Endothelial cell of umbilical vein (primary cell): ENCODE measurements around the gene CCT8. TPM values are rescaled to one million over a fixed set of nuclear protein-coding genes. Genes with fewer than 3 reads are reported as not detected.

Source experiments
- BruUV-seq: library from RNA; stranded (reverse); fragments of 400-500 nt; replicated peaks from 2 replicates; lab custom pipeline; 2021; lab: Mats Ljungman, UMichigan
- CTCF ChIA-PET: fragments of 300-600, 350-600 bp; sonication (Branson Sonifier 250); formaldehyde crosslinking; loops from one replicate; lab custom pipeline; 2021; ENCODE audit warnings: antibody characterized with exemption, inconsistent platforms; lab: Charles Lee
- POLR2A ChIA-PET: fragments of 300-600, 350-600 bp; sonication (Branson Sonifier 250); formaldehyde crosslinking; loops from one replicate; lab custom pipeline; 2021; ENCODE audit warnings: antibody characterized with exemption, inconsistent platforms; lab: Charles Lee
- DNase-seq: peaks from one replicate; pipeline ENCODE4 v3.0.0-alpha.2; 2011; ENCODE audit warnings: low read depth, low spot score
- FAIRE-seq: peaks from 2 replicates; lab custom pipeline; 2011; peaks lifted over from hg19 to GRCh38; lab: Jason Lieb, UNC
- H2AFZ ChIP-seq: 2 replicates; pipeline ENCODE4 v1.6.0; 2012; ENCODE audit warnings: low read depth, low read length, control low read depth, inconsistent platforms
- H3K27ac ChIP-seq: 2 replicates; pipeline ENCODE4 v1.5.1; 2011; ENCODE audit warnings: low read depth, mild to moderate bottlenecking, control low read depth, low read length, moderate library complexity; ENCODE audit not compliant: insufficient read depth
- H3K27me3 ChIP-seq, 2 experiments: 2 replicates each; pipeline versions ENCODE4 v1.6.0 to v1.6.1; 2011; ENCODE audit warnings: low read length in 2 of 2, mixed read lengths in 1 of 2; ENCODE audit not compliant: control insufficient read depth in 2 of 2, insufficient read depth in 2 of 2
- H3K36me3 ChIP-seq, 2 experiments: 2 replicates in 1 of 2; 3 replicates in 1 of 2; pipeline ENCODE4 v1.5.1; 2011; ENCODE audit warnings: low read length in 2 of 2, mild to moderate bottlenecking in 1 of 2, moderate library complexity in 1 of 2; ENCODE audit not compliant: control insufficient read depth in 2 of 2, insufficient read depth in 2 of 2; ENCODE audit errors: extremely low read depth in 1 of 2
- H3K4me1 ChIP-seq: 3 replicates; pipeline ENCODE4 v1.5.1; 2011; ENCODE audit warnings: mild to moderate bottlenecking, low read length; ENCODE audit not compliant: control insufficient read depth, insufficient read depth; ENCODE audit errors: extremely low read depth
- H3K4me2 ChIP-seq: 2 replicates; pipeline ENCODE4 v1.6.1; 2011; ENCODE audit warnings: low read length, control low read depth, mixed read lengths; ENCODE audit not compliant: insufficient read depth
- H3K4me3 ChIP-seq, 3 experiments: fragments of 200-600 bp in 1 of 3; sonication (generic), shearing (Covaris generic) in 1 of 3; replicated peaks in 1 of 3; 2 replicates each; pipeline ENCODE4 v1.5.1; 2011 to 2016; ENCODE audit warnings: control low read depth in 3 of 3, low read length in 3 of 3, mild to moderate bottlenecking in 2 of 3, inconsistent platforms in 1 of 3, low read depth in 1 of 3, moderate library complexity in 1 of 3; ENCODE audit not compliant: insufficient read depth in 1 of 3
- H3K79me2 ChIP-seq: 2 replicates; pipeline ENCODE4 v1.6.0; 2012; ENCODE audit warnings: low read length, inconsistent platforms; ENCODE audit not compliant: control insufficient read depth, insufficient read depth
- H3K9ac ChIP-seq: replicated peaks from 2 replicates; pipeline ENCODE3; 2011; ENCODE audit warnings: low read length, control low read depth; ENCODE audit not compliant: insufficient read depth; ENCODE audit errors: extremely low read depth
- H3K9me1 ChIP-seq: replicated peaks from 3 replicates; pipeline ENCODE4 v1.6.0; 2011; ENCODE audit warnings: mild to moderate bottlenecking, low read length; ENCODE audit not compliant: control insufficient read depth, insufficient read depth; ENCODE audit errors: extremely low read depth
- H3K9me3 ChIP-seq: replicated peaks from 2 replicates; pipeline ENCODE4 v1.5.1; 2012; ENCODE audit warnings: low read length, inconsistent platforms; ENCODE audit not compliant: control insufficient read depth, insufficient read depth
- H4K20me1 ChIP-seq: replicated peaks from 2 replicates; pipeline ENCODE3; 2011; ENCODE audit warnings: mild to moderate bottlenecking, low read length; ENCODE audit not compliant: control insufficient read depth, insufficient read depth; ENCODE audit errors: extremely low read depth
- CTCF ChIP-seq, 2 donors: IDR thresholded peaks; 1 replicate in 1 of 2; 2 replicates in 1 of 2; pipeline ENCODE4 v1.5.1; 2011; ENCODE audit warnings: low read length in 2 of 2, mild to moderate bottlenecking in 2 of 2, moderate library complexity in 2 of 2, control low read depth in 1 of 2, inconsistent platforms in 1 of 2, low read depth in 1 of 2; ENCODE audit not compliant: insufficient read depth in 1 of 2; ENCODE audit errors: extremely low read depth in 1 of 2
- EZH2 ChIP-seq: IDR thresholded peaks from 2 replicates; pipeline ENCODE4 v1.6.1; 2012; ENCODE audit warnings: borderline replicate concordance, low read depth, mild to moderate bottlenecking, moderate library complexity, low read length, inconsistent platforms; ENCODE audit not compliant: severe bottlenecking
- FOS ChIP-seq: IDR thresholded peaks from 2 replicates; pipeline ENCODE4 v1.6.1; 2011; ENCODE audit warnings: mild to moderate bottlenecking, low read length, moderate library complexity, borderline replicate concordance; ENCODE audit not compliant: insufficient read depth
- GATA2 ChIP-seq: IDR thresholded peaks from 2 replicates; pipeline ENCODE4 v1.7.0; 2011; ENCODE audit warnings: low read depth, mild to moderate bottlenecking, moderate library complexity, mixed read lengths, low read length; ENCODE audit not compliant: insufficient read length, insufficient read depth
- JUN ChIP-seq: IDR thresholded peaks from 2 replicates; pipeline ENCODE4 v1.6.1; 2011; ENCODE audit warnings: borderline replicate concordance, low read depth; ENCODE audit not compliant: insufficient read length, insufficient read depth
- MAX ChIP-seq: IDR thresholded peaks from 2 replicates; pipeline ENCODE4 v1.6.1; 2011; ENCODE audit not compliant: insufficient read depth, insufficient read length
- MYC ChIP-seq: IDR thresholded peaks from one replicate; pipeline ENCODE4 v1.6.1; 2011; ENCODE audit warnings: mild to moderate bottlenecking, low read depth, low read length
- POLR2A ChIP-seq: IDR thresholded peaks from 2 replicates; pipeline ENCODE4 v1.6.1; 2012; ENCODE audit warnings: low read depth, mild to moderate bottlenecking, control low read depth, low read length
- POLR2AphosphoS5 ChIP-seq: IDR thresholded peaks from 2 replicates; pipeline ENCODE4 v1.6.1; 2012; ENCODE audit warnings: low read depth, mild to moderate bottlenecking, control low read depth, low read length, moderate library complexity; ENCODE audit not compliant: insufficient read depth
- dilution Hi-C: fragments of 300-500 bp; cut with MboI; formaldehyde crosslinking; loops from one replicate; pipeline ENCODE4 v1.15.0; 2019; ENCODE audit warnings: low sequenced_read_pairs; ENCODE audit not compliant: extremely low pct_ligation_motif_present
- intact Hi-C: fragments of 100-400 bp; cut with micrococcal nuclease; formaldehyde crosslinking; loops from one replicate; pipeline ENCODE4 v1.10.0; 2022
- polyA plus RNA-seq, 4 experiments: library from polyadenylated mRNA; depleted of rRNA in 3 of 4; stranded (reverse) in 3 of 4; unstranded in 1 of 4; fragments of >200 nt; gene quantifications; 2 replicates each; pipeline versions ENCODE4 v1.2.1 to v1.2.3, GENCODE V29; 2011 to 2012; ENCODE audit warnings: missing spikeins in 1 of 4
- total RNA-seq: library from RNA; stranded (reverse); gene quantifications from 2 replicates; pipeline ENCODE4 v1.2.3, GENCODE V29; 2021

The CCT8 gene
- total and polyA plus RNA-seq, 2 donors (not counting 3 experiments of a cell fraction or from before 2014, with no cell fraction given) = 102 to 212 TPM

DNA sequence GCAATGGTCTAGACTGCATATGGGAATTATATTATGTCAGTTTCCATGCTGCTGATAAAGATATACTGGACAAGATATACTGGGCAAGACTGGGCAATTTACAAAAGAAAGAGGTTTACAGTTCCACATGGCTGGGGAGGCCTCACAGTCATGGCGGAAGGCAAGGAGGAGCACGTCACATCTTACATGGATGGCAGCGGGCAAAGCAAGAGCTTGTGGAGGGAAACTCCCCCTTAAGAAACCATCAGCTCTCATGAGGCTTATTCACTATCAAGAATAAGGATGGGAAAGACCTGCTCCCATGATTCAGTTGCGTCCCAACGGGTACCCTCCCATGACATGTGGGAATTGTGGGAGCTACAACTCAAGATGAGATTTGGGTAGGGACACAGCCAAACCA, 21.2 kb downstream of the CCT8 start:
- no peak overlapping the region for H2AFZ ChIP-seq
- intact Hi-C loops (no loop called here), dilution Hi-C loops (no loop called here)
- no peaks in the 10 kb centered on the region for H4K20me1 ChIP-seq
- H3K9me3 ChIP-seq = no peaks in the 10 kb centered on the region
- H3K36me3 ChIP-seq = peaks cover 16 to 18% of the 10 kb centered on the region in 2 experiments
- no peaks in the 10 kb centered on the region for H3K9me1 ChIP-seq
- ChIA-PET CTCF (no interaction called here), POLR2A (no interaction called here)
- FAIRE-seq (no peak), DNase-seq (no peak)
- TSS peak; percentile 5 for BruUV-seq
- no peak overlapping the region for H3K4me2 ChIP-seq
- H3K9ac ChIP-seq = no peak overlapping the region
- TF ChIP-seq POLR2A = no peak
- no peak for TF ChIP-seq MAX
- no peak for TF ChIP-seq POLR2AphosphoS5
- no peak for TF ChIP-seq GATA2
- H3K4me3 ChIP-seq = no peak overlapping the region
- H3K79me2 ChIP-seq = no peaks in the 10 kb centered on the region
- no peaks in the 10 kb centered on the region for H3K4me1 ChIP-seq
- H3K27ac ChIP-seq = no peak overlapping the region
- H3K27me3 ChIP-seq = no peaks in the 10 kb centered on the region

DNA sequence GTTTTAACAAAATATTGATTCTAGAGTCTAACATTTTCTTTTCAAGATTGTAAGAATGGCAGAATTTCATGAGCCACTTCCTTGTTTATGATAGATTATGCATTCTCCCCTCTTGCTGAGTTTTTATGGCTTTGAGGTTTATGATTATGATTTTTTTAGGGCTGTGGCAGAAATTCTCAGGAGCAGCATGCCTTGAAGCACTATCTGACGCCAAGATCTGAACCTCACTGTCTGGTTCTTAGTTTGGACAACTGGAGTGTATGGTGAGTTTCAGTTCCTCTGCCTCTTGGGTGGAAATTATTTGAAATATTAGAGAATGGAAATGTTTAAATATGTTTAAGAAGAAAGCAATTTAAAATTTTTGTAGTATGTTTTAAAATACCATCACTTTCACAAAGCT, 38.8 kb downstream of the CCT8 start:
- no peak for DNase-seq
- dilution Hi-C loops (no loop called here), intact Hi-C loops (no loop called here)
- Histone ChIP-seq H3K9ac (no peak overlapping the region), H2AFZ (no peak overlapping the region), H3K27ac (no peak overlapping the region), H3K9me3 (no peaks in the 10 kb centered on the region), H3K4me1 (no peaks in the 10 kb centered on the region), H3K79me2 (peaks cover 8% of the 10 kb centered on the region), H3K9me1 (no peaks in the 10 kb centered on the region), H4K20me1 (no peaks in the 10 kb centered on the region), H3K4me2 (no peak overlapping the region), H3K36me3 (peaks cover 22 to 31% of the 10 kb centered on the region in 2 experiments), H3K4me3 (no peak overlapping the region), H3K27me3 (no peaks in the 10 kb centered on the region)
- FAIRE-seq = no peak
- TF ChIP-seq EZH2 = no peak
- no peak for TF ChIP-seq MYC
- no peak for TF ChIP-seq POLR2AphosphoS5
- no peak for TF ChIP-seq JUN
- TF ChIP-seq FOS = no peak
- TF ChIP-seq CTCF (IDR thresholded peaks at IDR 0.05; ENCODE audit: extremely low read depth in 1 of 2, insufficient read depth in 1 of 2, low read depth in 1 of 2, low read length in 2 of 2) = no peak
- TF ChIP-seq GATA2 = no peak
- no peak for TF ChIP-seq POLR2A
- no peak for TF ChIP-seq MAX
- BruUV-seq = no TSS peak
- ChIA-PET CTCF (no interaction called here), POLR2A (no interaction called here)
